Right ventricle myocardium inferior (tissue), 1 donor: Measurements from ENCODE around the gene UBALD2. TPM values are rescaled to one million over a fixed set of nuclear protein-coding genes. Genes with fewer than 3 reads are reported as not detected.
"Not testable (repeated sequence)": the region's sequence is repeated elsewhere in the genome, so short reads cannot be mapped to it uniquely, and the experiment has no call there.

Source experiments
- ATAC-seq: fragments of 200-7000 bp; cut with Tn5 transposase; one replicate; pipeline ENCODE4 v1.9.1; 2020; ENCODE audit warnings: mild to moderate bottlenecking, moderate library complexity
- DNase-seq: peaks from one replicate; pipeline ENCODE4 v3.0.0; 2021; ENCODE audit errors: missing footprints
- intact Hi-C: fragments of 100-400 bp; cut with DNase I; formaldehyde crosslinking; loops from one replicate; pipeline ENCODE4 v1.11.0; 2022
- total RNA-seq: library from RNA; stranded (reverse); fragmentation: NEBNext Ultra II Directional; extraction: Animal tissue kit (Norgen Biotek cat#: 25700); gene quantifications from one replicate; pipeline ENCODE4 v1.2.1, GENCODE V29; 2021
- donor health status: DM: no; HTN: yes; CAD: no; lungs with severe emphysema.

Gene UBALD2
- total RNA-seq, 1 donor from 2014 or later, result 30.4 TPM

DNA sequence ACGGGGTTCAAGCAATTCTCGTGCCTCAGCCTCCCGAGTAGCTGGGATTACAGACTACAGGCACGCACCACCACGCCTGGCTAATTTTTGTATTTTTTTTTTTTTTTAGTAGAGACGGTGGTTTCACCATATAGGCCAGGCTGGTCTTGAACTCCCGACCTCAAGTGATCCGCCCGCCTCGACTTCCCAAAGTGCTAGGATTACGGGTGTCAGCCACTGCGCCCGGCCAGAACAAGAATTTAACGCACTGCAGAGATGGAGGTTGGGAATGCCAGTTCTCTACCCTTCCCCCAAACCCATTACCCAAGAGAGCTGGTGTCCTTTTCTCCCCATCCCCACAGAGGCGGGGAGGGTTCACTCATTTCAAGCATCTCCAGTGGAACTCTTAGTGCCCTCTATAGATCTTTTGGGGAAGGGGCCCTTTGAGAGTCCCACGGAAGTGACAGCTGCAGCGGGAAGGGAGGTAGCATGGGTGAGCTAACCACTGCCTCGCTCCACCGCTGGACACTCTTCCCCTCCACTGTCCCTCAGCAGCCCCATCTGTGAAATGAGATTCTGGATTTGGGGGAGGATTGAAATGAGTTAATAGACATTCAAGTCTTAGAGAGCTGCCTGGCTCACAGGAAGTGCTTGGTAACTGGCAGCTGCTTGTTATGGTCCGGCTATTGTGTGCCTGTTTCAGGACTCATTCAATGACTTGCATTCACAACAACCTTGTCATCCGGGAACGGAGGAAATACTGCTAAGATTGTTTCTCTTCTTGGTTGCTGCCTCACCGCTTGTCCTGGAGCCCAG lies 3.5 kb upstream of the UBALD2 start:
- intact Hi-C loops, result no loop called here
- DNase-seq, result peak; percentile 37
- ATAC-seq, result no peak

DNA sequence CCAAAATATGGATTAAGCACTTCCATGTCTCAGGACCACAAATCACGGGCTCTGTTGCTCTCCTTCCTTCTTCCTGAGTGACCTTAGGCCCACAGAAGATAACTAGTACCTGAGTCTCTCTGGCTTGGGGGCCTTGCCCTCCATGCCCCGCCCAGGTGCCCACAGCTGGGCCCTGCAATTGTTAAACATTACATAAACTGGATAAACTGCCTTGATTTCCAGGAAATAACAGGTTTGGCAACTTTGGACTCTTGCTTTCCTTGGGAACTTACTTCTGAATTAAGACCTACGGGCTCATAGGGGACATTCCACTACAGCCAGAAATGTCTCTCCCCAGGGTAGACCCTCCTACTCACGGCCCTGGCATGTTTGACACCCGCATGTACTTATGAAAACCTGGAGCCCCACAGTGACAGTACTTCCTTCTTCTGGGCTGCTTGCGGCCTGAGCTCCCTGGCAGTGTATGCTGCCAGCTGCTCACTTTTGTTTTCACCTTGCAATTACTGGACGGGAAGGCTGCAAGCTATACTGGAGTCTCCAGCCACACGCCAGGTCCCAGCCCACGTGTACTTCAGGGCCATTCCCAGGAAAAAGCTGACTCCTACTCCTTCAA lies 2.3 kb upstream of the UBALD2 start:
- intact Hi-C loops, result no loop called here
- ATAC-seq (no peak), DNase-seq (peak; percentile 66)

DNA sequence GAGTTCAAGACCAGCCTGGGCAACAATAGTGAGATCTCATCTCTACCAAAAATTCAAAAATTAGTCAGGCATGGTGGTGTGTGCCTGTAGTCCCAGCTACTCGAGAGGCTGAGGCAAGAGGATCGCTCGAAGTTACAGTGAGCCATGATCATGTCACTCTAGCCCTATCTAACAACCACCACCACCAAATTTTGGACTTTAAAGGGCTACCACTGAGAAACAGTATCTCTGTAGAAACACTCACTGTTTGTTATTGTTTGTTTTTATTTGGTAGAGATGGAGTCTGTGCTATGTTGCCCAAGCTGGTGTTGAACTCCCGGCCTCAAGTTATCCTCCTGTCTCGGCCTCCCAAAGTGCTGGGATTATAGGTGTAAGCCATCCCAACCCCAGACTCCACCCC lies 1.3 kb upstream of the UBALD2 start:
- intact Hi-C loops, result loop anchor here (2.0 kb wide), 1 partner anchor 23 kb away; the partner anchor contains the start of gene RNF157
- ATAC-seq, result no peak
- peak; percentile 17 for DNase-seq

DNA sequence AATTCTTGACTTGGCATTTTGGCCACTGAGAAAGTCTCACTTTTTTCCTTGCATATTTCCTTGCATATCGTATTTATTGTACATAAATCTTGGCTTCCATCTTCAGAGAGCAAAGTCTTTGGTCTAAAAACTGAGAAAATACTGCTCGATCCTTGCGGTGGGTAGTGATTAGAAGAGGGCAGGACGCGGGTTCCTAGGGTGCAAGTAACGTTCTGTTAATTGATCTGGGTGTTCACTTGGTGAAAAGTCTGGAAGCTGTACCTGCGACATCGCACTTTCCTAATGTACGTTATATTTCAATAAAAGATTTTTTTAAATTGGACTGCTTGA lies 758 bp upstream of the UBALD2 start:
- intact Hi-C loops, result loop anchor here (2.0 kb wide), 1 partner anchor 24 kb away; the partner anchor contains the start of gene RNF157
- no peak for ATAC-seq
- no peak for DNase-seq

DNA sequence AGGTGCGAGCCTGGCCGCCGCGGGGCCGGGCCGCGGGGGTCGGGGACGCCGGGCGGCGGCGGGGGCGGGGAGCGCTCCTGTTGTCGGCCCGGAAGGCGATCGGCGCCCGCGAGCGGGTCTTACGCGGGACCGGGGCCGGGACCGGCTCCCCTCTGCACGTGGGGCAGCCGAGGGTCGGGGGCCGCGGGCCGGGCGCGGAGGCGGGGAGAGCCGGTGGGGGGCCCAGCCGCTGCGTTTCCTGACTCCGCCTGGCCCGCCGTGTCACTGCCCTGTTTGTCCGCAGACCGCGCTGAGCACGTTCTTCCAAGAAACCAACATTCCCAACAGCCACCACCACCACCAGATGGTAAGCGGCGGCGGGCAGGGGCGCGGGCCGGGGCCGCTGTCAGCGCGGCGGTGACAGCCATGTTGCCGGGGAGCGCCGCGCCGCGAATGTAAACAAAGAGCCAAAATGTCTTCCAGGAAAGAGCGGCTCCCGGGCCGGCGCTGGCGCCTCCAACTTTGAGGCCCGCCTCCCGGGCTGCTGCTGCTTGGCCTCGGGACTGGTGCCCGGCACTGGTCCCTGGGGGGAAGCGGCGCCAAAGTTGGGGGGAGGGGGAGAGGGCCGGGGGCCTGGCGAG lies 586 bp downstream of the UBALD2 start:
- DNase-seq (peak; percentile 91), ATAC-seq (no peak)
- intact Hi-C loops, result loop anchor here (2.0 to 5.0 kb wide), 2 partner anchors 25 to 68 kb away; partner anchors contain the start of gene RNF157

DNA sequence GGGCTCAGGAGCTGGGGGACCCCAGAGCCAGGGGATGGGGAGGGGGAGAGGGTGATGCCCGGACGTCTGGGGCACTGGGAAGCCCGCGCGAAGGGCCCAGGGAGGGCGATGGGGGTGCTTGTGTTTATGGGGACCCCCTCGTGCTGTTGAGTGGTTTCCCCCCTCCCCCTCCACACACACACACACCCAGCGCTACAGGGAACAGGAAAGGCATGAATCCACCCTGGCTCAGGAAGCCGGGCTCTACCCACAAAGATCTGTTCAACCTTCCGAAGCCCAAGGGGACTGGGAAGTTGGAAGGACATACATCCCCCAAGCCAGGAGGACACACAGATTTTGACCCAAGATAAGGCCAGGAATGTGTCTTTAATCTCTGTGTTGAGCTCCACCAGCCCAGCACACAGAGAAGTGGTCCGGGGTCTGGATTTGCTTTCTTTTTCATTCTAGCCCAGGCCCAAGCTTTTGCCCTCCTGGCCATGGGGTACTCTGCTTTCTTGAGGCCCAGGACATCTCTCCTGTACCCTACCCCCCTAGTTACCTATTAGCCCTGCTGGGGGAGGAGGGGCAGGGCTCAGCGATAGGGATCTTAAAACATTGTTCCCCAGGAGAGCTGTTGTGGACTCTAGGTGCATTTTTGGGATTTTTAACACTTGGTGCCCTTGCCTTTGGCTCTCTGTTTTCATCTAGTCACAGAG lies 1.2 kb downstream of the UBALD2 start:
- DNase-seq, result peak; percentile 1
- ATAC-seq, result no peak

DNA sequence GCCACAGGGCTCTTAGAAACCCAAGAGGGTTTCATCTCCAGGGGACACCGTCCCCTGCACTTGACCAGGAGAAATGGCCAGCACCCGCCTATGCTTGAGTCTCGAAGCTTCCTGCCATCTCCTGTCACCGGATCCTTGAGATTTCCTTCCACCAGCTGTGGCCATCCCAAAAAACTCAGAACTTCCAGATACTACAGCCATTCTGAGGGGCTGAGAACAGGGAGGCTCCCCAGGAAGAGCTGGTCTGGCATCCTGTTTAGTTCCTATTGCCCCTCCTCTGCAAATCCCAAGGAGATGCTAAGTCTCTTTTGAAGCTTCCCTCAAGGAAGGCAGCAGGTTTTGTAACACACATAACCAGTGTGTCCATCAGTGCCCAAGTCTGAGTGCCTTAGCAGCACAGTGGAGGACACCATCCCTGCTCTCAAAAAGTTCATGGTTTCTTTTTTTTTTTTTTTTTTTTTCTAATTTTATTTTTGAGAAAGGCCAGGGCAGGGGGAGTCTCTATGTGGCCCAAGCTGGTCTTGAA lies 2.0 kb downstream of the UBALD2 start:
- DNase-seq, result peak; percentile 8
- intact Hi-C loops, result loop anchor here (5.0 kb wide), 1 partner anchor 70 kb away; no protein-coding TSS in a partner anchor
- ATAC-seq, result no peak

More for the DNA sequence above, 1.2 kb downstream of the UBALD2 start:
- intact Hi-C loops, result loop anchor here (5.0 kb wide), 1 partner anchor 69 kb away; no protein-coding TSS in a partner anchor

DNA sequence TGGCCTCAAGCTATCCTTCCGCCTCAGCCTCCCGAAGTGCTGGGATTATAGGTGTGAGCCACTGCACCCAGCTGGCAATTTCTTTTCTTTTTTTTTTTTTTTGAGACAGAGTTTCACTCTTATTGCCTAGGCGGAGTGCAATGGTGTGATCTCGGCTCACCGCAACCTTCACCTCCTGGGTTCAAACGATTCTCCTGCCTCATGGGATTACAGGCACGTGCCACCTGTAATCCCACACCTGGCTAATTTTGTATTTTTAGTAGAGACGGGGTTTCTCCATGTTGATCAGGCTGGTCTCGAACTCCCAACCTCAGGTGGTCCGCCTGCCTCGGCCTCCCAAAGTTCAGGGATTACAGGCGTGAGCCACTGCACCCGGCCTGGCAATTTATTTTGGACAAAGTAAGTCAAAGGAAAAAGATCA lies 2.4 kb downstream of the UBALD2 start:
- DNase-seq, result peak; percentile 43
- not testable (repeated sequence) for ATAC-seq
- intact Hi-C loops, result loop anchor here (5.0 kb wide), 1 partner anchor 70 kb away; no protein-coding TSS in a partner anchor

DNA sequence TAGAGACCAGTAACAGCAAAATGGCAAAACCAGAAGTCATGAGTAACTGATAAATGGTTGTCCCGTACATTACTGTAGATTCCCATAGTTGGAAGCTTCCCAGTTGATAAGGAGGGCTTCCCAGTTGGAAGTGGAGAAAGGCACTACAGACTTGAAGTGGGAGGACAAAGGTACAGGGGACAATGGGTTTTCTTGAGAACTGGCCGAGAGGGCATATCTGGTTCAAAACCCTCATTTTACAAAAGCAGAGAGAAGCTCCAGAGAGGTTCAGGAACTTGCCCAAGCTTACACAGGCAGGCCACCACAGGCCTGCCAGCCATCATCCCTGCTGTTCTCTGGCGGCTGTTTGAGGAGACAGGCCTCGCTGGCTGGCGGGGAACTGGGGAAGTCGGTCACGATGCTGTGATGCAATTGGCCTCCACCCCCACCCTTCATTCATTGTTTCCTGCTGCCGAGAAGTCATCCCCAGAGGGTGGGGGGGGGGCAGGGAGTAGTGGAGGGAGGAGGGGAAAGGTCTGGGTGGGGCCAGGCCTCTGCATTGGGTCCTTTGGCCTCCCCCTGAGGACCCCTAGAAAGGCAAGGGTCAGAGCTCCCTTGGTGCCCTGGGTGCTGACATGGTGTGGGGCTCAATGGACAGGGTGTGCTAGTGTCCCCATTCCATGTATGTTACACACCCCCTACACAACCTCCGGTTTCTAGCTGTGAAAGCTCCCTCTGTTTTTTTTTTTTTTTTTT lies 3.0 kb downstream of the UBALD2 start:
- intact Hi-C loops, result loop anchor here (5.0 kb wide), 1 partner anchor 71 kb away; no protein-coding TSS in a partner anchor
- ATAC-seq (peak; percentile 30), DNase-seq (peak; percentile 92)

DNA sequence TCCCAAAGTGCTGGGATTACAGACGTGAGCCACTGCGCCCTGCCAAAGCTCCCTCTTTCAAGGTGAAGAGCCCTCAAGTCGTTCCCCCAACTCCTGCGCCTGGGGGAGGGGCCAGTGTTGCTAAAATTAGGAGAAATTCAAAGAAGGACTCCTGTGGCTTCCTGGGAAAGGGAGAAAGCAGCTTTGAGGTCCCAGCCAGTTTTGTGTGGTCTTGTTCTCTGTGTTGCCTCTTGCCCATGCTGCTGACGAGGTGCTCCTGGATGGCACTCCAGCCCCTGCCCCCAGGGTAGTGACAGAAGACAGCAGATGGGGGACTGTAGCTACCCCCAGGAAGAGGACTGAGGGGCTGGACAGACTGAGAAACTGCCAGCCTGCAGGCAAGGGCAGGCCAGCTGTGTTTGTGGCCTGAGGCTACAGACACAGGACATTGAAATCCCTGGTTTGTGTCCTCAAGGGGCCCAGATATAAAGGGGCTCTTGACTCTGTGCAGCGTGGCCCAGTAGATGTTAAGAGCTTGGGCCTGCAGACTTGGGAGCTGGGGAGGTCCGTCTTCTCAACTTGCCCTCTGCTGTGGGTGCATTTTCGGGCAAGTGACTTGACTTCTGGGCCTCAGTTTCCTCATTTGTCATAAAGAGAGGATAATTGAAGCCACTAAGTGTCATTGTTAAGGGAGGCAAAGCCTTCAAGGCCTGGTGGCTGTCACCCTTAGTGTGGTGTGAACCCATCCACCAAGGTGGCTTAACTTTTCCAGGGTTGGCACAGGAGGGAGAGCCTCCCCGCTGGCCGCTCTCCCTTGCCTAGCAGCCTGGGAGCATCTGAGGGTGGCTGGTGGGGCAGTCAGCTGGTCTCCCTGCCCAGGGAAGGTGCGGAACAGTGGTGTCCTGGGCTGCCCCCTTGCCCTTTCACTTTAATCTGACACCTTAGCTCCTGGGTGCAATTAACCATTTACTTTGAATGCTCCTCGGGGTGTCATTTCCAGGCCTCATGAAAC lies 4.1 kb downstream of the UBALD2 start:
- DNase-seq, result peak; percentile 6
- intact Hi-C loops, result loop anchor here (5.0 kb wide), 1 partner anchor 72 kb away; no protein-coding TSS in a partner anchor
- no peak for ATAC-seq

DNA sequence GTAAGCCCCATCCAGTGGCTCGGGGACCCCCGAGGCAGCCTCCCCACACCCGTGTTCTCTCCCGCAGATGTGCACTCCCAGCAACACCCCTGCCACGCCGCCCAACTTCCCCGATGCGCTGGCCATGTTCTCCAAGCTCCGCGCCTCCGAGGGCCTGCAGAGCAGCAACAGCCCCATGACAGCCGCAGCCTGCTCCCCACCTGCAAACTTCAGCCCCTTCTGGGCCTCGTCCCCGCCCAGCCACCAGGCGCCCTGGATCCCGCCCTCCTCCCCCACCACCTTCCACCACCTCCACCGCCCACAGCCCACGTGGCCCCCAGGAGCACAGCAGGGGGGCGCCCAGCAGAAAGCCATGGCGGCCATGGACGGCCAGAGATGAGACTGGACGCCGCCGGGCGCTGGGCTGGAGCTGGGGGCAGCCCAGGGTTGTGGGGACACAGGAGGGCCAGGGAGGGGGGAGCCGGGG lies 5.0 kb downstream of the UBALD2 start:
- intact Hi-C loops, result no loop called here
- ATAC-seq, result no peak
- DNase-seq, result peak; percentile 67

DNA sequence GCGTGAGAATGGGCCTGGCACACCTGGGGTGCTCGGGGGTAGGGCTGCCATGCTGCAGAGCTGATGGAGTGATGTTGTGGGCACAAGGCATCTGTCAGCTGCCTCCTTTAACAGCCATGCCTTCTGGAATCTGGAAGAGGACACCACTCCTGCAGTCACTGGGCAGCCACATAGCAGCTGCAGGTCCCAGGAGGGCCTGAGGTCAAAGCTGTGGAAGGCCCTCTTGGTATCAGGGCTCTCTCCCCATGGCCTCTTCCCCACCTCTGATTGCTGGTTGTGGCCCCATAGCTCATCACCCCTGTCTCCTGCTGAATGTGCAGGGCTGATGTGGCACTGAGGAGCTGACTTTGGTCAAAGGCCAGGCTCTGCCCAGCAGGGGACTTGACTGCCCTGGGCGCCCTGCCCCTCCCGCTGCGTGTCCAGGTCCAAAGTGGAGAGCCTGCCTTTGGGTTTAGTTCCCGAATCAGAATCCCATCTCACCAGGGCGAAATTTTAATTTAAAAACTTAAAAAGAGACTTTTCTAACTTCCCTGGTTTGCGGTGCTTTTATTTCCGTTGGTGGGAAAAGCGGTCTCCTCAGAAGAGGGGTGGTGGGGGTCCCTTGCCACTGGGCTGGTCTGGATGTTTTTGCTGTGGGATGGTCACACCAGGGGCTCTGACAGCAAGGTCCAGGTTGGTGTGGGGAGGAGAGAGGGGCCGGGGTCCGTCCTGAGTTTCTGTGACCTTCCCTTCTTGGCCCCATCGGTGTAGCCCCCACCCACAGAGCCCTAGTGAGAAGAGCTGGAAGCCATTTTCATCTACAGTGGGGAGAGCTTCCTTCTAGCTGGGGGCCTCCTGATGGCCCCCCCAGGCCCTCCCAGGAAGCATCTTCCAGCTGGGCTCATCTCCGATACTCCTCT lies 5.9 kb downstream of the UBALD2 start:
- intact Hi-C loops, result no loop called here
- DNase-seq, result peak; percentile 59
- ATAC-seq, result no peak

DNA sequence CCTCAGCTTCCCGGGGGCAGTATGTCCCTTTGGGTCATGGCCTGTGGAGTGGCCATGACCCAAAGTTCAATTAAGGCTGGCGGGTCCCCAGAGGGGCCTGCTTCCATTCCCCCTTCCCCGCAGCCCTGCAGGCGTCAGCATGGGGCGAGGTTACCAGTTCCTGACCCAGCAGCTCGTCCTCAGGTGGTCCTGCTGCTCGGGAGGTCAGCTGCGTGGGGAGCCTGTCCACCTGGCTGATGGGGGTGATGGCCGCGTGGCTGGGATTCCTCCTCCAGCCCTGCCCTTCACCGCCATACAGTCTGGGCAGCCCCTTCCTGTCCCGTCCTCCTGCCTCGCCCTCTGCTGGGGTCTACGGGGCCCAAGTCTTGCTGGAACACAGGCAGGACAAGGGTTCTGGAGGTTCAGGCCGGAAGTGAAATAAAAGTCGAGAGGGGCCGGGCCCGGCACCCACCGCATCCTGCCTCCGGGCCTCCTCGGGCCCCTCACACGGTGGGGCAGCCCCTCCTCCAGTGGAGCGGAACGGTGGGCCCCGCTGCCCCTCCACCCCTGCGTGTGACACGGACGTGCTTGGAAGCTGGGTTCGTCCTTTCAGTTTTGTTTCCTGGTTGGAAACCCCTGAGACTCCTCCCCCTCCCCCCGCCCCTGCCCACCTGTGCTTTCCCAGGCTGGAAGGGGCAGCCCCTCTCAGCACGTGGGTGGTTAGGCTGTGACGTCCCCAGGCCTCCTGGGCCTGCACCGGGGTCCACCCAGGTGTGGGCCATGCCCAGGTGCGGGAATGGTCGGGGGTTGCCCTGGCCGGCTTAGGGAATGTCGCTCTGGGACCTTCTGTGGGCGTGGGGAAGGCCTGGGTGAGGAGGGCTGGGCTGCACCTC lies 6.8 kb downstream of the UBALD2 start:
- DNase-seq, result peak; percentile 78
- no peak for ATAC-seq
- intact Hi-C loops, result no loop called here

DNA sequence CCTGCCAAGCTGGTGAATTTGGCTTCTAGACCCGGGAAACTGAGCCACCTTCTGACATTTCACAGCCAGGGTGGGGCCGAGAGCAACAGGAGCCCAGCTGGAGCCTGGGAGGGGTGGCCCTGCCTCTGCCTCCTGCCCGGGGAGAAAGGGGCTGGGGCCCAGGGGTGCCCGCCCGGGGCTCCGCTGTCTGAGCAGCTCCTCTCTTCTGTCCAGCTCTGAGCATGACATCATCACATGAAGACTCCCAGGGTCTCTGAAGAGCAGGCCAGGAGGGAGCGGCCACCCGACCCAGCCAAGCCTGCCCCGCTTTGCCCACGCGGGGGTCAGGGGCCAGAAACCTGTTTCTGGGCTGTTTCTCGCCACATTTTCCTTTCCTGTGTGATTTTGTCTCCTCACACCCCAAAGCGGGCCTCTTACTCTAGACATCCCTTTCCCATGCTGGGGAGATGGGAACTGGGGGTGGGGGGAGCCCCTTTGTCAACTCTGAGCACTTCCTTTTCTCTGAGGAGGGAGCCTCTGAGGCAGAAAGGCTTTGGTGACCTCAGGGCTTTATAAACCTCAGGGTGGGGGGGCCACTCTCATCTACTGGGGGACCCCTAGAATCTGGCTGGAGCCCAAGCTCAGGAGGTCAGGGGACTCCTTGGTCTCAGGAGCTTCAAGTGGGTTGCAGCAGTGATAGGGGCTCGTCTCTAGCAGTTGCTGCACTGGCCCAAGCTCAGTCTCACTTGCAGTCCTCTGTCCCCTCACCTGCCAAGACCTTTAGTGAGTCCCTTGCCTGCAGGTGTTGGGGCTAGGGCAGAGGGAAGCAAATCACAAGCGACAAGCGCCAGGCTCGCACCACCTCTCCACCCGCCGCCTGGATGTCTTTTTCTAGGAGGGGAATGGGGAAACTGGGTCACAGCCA lies 7.6 kb downstream of the UBALD2 start:
- intact Hi-C loops, result no loop called here
- DNase-seq (peak; percentile 68), ATAC-seq (no peak)
